Renal cortex interstitium (tissue), 11 donors: ENCODE data around the gene TMEM266. TPM values are rescaled to one million over a fixed set of nuclear protein-coding genes. Genes with fewer than 3 reads are reported as not detected.

ENCODE experiments used
- DNase-seq, 11 donors: peaks; one replicate each; pipeline ENCODE4 v3.0.0-alpha.2; 2013; ENCODE audit warnings: low read depth in 9 of 11, low spot score in 4 of 11; ENCODE audit errors: extremely low read depth in 1 of 11
- polyA plus RNA-seq, 3 donors: library from polyadenylated mRNA; unstranded; fragments of 120-200 nt; gene quantifications; one replicate each; pipeline ENCODE4 v1.2.1, GENCODE V29; 2013; ENCODE audit not compliant: insufficient read length in 3 of 3

TMEM266 gene
- polyA plus RNA-seq, 3 donors: 9.8 to 14.1 (median 12.7) TPM

DNA sequence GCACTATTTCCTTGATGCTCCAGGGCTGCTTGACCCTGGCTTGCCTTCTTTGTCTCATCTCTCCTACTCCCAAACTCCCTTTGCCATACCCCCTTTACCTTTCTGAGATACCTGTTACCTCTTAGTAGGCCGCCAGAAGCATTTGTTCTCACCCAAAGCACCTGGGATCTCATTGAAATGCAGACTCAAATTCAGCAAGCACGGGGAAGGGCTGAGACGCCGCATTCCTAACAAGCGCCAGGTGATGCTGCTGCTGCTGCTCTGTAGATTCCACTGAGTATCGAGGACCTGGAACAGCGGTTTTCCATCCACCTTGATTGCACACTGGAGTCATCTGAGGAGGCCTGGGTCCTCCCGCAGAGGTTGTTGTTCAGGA lies 91.8 kb downstream of the TMEM266 start:
- DNase-seq: no peak

DNA sequence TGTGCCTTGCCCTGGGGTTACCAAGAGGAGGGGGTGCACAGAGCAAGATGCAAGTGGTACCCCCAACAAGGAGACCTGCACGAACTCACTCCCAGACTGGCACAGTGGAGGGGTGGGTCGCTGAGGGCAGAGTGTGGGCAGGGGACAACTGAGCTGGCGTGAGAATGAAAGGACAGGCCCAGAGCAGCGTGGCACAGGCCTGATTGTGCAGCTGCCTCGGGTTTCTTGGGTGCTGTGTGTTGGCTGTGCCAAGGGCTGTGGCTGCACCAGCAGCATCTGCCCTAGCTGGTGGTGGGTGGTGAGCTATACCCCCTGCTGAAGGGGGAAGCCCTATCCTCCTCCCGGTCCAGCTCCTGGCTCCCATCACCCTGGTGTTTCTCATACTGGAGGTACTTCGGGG lies 92.4 kb downstream of the TMEM266 start:
- DNase-seq: no peak

DNA sequence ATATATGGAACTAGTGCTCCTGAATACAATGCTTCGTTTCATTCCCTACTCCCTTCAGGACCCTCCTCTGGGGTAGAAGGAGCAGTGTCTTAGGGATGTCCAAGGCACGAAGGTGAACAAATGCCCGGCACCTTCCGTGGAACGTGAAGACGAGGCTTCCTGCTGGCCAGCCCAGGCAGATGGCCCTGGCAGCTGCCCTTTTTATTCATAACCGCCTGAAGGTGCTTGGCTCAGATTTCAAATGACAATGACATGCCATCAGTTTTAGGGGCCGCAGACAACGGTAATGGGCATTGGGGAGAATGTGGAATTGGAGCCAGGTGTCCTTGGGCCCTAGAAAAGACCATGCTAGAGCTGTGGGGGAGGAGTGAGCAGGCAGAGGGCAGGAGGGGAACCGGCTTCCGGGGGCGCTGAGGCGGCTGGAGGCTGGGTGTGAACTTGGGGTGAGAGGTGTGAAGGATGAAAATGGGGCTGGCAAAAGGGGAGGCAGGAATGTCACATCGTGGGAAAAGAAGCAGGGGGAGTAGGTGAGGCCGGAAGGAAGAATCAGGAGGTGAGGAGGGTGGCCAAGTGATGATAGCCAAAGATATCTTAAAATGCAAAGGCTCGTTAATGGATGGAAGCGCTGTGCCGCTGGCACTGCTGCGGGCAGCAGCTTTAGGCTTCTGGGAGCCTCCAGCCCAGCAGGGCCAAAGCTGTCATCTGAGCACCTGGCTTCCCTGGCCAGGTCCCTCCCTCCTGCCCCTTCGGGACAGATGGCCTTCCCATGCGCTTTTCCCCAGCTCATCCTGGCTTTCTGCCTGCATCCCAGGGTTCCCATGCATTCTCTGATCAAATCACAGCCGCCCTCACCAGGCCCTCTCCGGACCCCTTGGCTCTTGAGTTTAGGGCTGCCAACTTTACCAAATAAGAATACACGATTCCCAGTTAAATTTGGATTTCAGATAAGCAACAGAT lies 93.7 kb downstream of the TMEM266 start:
- no peak for DNase-seq

DNA sequence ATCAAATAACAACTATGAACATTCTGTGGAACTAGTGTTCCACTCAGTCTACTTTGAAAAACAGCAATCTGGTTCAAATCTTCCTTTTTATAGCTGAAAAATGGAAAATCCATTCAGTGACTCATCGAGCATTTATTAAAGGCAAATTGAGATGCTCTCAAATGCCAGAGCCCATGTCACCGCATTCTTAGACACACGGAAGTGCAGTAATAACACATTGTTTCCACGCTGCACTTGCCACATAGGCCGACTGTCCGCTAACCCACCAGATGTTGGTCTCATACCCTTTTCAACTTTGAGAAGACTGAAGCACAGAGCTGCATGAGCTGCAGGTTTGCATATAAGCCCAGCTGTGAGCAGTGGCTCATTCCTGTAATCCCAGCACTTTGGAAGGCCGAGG lies 95.9 kb downstream of the TMEM266 start:
- no peak for DNase-seq

DNA sequence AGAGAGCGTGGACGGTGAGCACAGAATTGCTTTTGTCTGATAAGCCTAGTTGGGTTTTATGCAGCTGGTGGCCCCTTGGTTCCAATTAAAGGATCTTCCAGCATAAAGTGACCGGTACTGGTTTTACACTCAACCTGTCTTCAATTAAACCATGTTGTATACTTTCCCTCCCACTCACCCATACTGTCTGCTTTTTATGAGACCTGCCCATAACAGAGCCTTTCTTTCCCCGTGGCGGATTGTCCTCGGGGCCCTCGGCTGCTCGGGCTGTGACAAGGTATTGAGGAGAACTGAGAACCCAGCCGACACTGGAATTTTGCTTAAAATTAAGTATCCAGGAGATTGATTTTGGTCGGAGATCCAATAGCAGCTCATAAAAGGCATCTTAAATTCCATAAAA lies 98.4 kb downstream of the TMEM266 start:
- DNase-seq: no peak

DNA sequence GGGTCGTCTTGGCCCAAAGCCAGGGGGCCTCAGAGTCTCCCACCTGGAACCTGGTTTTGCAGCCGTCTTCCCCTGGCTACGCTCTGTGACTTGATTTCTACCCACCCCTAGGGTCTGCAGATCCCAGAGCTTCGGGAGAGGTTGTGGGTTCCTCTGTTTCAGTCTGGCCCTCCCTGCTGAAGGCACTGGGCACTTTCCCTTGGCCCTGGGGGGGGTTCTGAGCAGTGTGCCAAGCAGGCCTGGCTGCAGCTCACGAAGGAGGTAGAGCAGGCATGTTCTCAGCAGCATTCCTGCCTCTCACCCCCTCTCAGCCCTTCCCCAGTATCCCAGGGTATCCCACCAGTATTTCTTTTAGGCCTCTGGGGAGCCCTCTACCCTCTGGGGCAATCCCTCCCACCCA lies 99.0 kb downstream of the TMEM266 start:
- DNase-seq: no peak

DNA sequence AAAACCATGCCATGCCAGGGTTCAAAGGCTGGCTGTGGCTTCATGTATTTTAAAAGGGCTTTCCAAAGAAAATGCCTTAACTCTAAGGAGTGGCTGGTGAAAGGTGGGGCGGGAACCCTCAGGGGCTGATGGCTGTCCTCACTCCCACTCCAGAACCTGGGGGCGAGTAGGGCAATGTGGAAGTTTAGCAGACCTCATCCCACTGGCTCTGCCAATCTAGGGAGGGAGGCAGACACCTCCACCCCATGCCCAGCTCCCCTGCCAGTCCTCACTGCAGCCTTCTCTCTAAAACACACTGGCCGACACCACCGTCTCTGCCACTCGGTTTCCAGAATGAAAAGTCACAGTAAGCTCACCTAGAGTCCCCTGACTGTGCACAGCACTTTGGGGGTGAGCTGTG lies 99.5 kb downstream of the TMEM266 start:
- no peak for DNase-seq

DNA sequence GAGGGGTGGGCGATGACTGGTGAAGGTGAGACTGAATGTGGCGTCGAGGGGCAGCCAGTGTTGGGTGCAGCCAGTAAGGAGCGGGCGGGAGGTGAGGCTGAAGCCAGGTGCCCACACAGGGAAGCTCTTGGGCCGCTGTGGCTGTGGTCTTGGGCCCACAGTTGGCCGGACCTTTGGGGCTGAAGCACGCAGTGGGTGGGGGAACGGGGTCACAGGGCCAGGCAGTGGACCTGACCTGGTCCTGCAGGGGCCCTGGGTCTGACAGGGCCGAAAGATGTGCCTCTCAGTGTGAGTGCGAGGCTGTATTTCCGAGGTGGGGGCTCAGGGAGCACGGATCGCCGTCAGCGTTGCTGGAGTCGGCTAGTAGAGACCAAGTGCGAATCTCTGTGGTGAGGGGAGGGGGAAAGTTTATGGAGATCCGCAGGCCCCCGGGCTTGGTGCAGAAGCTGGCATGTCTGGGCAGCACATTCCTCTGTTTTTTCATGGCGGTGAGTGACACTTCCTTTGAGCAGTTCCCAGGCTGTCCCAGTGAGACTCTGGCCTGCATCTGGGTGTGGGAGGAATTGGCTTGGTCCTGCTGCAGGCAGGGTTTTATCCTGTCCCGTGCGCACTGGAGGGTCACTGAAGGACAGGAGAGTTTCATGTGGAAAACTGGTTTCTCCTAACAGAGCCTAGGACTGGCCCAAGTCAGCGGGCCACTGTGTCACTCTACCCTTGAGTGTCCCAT lies 100.8 kb downstream of the TMEM266 start:
- no peak for DNase-seq

DNA sequence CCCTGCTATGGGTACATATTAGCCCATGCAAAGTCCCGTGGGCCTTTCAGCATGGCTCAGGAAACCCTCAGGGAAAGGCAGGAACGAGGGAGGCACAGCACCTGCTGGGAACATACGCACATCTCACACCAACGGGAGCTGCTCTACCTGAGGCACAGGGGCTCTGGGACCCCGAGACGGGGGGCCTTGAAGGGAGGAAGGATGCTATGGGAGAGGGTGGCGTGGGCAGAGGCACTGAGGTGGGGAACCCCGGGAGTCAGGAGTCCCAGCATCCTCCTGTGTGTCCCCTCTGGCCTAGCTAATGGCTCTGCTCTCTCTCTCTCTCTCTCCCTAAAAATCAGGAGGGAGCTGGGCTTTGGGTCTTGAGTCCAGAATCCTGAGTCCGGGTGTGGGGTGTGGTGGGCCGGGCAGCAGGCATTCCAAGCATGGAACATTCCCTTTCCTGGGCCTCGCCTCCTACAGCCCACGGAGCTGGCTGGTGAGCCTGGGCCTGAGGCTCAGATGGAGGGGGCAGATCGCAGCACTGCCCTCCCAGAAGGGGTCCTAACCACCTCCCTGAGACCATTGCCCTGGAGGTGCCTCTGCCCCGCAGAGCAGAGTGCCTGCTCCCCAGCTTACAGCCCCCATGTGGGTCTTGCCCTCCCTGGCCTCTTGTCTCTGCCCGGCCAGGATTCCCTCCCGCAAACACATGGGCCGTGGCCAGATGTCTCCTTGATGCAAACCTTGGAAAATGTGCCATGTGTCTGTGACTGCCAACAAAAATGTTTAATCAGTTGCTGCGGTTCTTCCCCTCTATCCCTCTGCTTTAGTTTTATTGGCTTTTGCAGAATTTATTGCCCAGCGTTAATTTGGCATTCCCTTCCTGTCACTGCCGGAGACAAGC lies 101.6 kb downstream of the TMEM266 start:
- DNase-seq: no peak

DNA sequence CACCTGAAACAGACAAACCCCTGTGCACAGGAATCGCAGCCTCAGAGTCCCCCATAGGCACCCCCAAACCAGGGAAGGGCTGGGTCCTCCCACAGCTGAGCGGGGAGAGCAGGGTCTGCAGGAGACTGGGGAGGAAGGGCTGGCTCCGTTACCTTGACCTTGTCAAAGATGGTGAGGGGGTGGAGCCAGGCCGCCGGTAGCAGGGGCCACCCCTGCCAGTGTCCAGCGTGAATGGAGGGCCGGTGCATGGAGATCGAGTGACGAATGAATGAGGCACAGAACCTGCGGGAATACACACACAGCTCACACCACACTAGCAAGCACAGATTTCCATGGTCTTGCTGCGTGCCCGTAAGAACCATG lies 102.2 kb downstream of the TMEM266 start:
- no peak for DNase-seq

DNA sequence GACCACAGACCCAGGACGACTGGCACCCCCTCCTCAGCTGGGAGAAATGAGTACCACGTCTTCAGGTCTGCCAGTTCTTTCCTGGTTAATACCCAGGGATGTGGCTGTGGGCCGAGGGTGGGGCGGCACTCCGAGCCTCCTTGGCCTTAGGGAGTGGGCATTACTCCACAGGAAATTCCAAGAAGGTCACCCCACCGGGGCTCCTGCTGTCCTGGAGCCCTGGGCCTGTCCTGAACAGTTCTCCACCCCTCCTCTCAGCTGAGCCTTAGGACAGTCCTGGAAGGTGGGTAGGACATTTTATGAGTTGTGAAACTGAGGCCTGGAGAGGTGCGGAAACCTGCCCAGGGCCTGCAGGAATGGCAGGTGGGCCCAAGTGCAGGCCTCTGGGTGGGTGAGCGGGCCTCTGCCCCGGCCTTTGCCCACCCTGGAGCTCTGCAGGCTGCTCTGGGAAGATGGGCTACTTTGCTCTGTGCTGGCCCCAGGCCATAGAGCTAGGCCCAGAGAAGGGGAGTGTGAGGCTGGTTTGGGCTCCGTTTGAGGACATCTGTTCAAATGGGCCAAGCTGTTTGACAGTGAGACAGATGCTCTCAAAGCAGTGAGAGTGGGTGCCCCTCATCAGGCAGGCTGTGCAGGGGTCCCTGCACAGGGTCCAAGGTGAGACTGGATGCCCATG lies 103.1 kb downstream of the TMEM266 start:
- DNase-seq: no peak

DNA sequence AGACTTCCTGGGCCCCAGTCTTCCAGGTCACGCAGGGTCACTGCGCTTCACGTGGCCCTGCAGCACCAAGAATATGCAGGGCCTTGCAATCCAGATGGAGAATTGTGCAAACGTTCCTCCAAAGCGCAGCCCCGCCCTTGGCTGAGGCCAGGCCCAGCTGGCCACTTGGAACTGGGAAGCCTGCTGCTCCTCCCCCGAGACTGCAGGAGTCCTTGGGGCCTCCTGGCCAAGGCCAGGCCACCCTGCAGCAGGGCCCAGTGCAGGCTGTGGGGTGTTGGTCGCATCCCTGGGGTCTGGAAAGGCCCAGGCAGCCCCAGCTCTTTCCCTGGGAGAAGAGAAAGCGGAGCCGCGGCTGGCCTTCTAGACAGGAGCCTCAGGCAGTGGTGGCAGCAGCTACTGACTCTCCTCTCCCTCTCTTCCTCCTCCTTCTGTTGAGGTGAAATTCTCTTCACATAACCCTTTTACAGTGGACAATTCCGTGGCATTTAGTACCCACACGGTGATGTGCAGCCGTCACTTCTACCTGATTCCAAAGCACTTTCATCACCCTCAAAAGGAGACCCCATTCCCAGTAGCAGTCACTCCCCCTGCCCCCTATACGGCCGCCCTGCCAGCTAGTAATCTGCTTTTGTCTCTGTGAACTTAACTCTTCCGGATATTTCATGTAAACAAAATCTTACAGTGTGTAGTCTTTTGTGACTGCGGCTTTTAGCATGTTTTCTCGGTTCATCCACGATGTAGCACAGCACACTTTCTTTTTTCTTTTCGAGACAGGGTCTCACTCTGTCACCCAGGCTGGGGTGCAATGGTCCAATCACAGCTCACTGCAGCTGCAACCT lies 103.9 kb downstream of the TMEM266 start:
- DNase-seq: no peak

DNA sequence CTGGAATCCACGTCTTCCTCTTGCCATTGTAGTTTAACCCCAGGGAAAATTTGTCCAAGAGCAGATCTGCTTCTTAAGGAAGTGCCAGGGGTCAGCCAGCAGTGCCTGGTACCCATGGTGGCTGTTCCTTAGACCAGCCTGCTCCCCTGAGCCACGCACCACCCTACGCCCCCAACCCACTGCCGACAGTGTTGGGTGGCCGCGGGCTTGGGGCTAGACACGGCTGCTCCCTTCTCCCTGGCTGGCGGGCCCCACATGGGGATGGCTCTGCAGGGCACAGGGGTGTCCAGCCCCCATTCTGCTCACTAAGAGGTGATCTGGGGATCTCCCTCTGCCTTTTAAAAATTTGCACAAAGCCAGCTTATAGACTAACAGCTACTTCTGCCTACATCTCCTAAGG lies 104.8 kb downstream of the TMEM266 start:
- no peak for DNase-seq

DNA sequence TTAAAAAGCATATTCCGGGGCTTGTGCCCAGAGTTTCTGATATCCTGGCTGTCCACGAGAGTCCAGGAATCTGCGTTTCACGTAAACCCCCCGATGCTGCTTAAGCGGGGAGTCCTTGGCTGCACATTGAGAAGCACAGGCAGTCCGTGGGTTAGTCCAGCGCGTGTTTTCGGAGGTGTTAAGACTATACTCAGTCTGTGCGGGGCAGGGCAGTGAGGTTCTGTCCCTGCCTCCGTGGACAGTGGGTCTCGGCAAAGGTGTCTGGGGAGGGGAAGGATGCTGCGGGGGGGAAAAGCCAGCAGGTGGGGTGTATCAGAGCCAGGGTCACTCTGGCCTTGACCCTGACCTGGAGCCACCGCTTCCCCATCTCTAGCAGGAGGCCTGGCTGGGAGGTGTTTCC lies 106.2 kb downstream of the TMEM266 start:
- no peak for DNase-seq

DNA sequence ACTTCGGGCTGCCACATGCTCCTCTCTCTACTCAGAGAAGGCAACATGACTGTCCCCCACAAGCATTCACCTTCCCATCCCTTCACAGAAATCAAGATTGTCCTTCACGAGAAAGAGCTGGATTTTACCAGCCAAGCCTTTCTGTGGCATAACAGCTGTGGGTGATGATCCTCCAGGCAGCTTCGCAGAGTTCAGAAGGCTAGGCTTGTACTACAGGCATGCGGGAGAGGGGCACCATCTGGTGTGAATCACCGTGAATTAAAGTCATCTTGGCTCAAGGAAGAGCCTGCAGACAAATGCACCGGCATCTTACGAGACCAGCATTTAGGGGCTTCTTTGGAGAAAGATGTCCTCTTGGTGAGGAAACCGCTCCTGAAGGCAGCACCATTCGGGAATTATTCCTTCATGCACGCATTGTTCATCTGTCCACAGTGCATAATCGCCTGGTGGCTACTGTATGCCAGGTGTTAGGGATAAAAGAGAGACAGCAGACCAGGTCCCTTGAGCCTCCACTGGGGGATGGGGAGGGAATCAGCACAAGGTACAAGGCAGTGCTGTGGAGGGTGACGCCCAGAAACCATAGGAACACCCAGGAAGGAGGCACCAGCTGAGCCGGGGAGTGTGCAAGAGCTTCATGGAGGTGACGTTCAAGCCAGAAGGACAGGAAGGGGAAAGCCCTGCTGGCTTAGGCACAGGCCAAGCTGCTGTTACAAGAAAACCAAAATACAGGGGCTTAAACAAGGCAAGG lies 108.6 kb downstream of the TMEM266 start:
- DNase-seq: no peak

DNA sequence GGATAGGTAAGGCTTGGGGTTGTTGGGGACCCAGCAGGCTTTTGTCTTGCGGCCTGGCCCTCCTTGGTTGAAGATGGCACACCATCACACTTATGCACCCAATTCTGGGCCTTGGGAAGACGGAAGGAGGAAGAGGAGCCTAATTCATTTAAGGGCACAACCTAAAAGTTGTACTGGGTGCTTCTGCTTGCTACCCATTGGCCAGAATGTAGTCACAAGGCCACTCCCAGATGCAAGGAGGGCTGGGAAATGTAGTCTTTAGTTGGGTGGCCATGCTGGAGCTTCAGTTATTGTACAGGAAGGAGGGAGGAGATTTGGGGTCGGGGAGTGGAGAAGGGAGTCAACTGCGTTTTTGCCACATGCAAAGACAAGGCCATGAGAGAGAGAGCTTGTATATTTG lies 109.2 kb downstream of the TMEM266 start:
- no peak for DNase-seq

DNA sequence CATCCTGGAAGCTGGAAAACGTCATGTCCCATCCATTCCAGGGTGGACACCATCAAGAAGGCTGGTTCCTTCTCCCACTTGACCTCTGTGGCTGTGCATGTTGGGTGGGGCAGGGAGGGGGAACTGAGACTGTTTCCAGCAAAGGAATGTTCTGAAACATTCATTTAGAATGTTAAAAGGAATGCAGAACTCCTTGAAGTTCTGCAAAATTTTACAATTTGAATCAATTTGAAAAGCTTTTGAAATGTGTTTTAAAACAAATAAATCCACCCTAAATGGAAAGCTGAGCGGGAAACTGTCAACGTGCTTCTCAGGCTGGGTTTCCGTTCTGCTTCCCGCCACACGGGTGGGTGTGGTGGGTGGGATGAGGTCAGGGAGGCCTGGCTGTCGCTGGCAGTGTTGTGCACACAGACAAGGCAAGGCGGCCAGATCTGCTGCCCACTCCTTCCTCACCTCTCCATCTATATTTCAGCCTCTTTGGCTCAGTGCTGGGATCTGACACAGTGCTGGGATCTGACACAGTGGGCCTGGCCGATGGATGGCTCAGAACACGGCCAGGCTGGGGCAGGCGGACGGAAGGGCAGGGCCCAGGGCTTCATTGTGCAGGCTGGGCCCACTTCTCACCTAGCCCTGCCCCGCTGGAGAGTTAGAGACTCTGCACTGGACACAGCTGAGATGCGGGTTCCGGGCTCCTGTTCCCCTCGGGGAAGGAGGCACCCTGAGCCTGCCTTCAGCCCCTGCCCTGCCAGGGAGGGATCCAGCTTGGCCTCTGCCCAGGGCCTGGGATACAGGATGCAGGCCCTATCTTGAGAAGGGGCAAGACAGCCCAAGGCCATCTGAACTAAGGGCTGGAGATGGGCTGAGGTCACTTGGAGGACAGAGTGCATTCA lies 110.4 kb downstream of the TMEM266 start:
- no peak for DNase-seq
